GM18951 (cell line): ENCODE measurements around the gene EXD3.
A peak's percentile ranks its signal among the peaks of the same experiment; 100 is the strongest.
"Not testable (repeated sequence)": the region's sequence is repeated elsewhere in the genome, so short reads cannot be mapped to it uniquely, and the experiment has no call there.

Experiments used
- POLR2A ChIP-seq: IDR thresholded peaks from 4 replicates; pipeline ENCODE4 v1.6.1; 2011; ENCODE audit warnings: mild to moderate bottlenecking; ENCODE audit not compliant: insufficient read length, insufficient read depth; ENCODE audit errors: extremely low read depth
- in situ Hi-C: fragments of 300-500 bp; cut with MboI; formaldehyde crosslinking; loops from one replicate; pipeline ENCODE4 v1.12.0; 2022; ENCODE audit warnings: low sequenced_read_pairs, mixed read lengths, inconsistent platforms; ENCODE audit not compliant: unreplicated experiment

The EXD3 gene

GRCh38 chr9:137456061-137456863 lies 33.3 kb upstream of the EXD3 start:
- TF ChIP-seq POLR2A, result no peak
- in situ Hi-C loops, result no loop called here

GRCh38 chr9:137455359-137455991 lies 32.5 kb upstream of the EXD3 start:
- no peak for TF ChIP-seq POLR2A
- in situ Hi-C loops, result no loop called here

- no peak for TF ChIP-seq POLR2A
- in situ Hi-C loops, result no loop called here
Measured at GRCh38 chr9:137454597-137455358, 31.8 kb upstream of the EXD3 start.

GRCh38 chr9:137454145-137454596 lies 31.2 kb upstream of the EXD3 start:
- peak; percentile 39 for TF ChIP-seq POLR2A
- in situ Hi-C loops, result no loop called here

- in situ Hi-C loops, result no loop called here
- TF ChIP-seq POLR2A, result no peak
Measured at GRCh38 chr9:137453643-137454081, 30.7 kb upstream of the EXD3 start.

GRCh38 chr9:137452761-137453642 lies 30.0 kb upstream of the EXD3 start:
- TF ChIP-seq POLR2A, result no peak
- in situ Hi-C loops, result no loop called here

- TF ChIP-seq POLR2A, result no peak
- in situ Hi-C loops, result no loop called here
Measured at GRCh38 chr9:137452006-137452760, 29.2 kb upstream of the EXD3 start.

- in situ Hi-C loops, result not testable (repeated sequence)
Measured at GRCh38 chr9:137451264-137452005, 28.5 kb upstream of the EXD3 start.

- in situ Hi-C loops, result not testable (repeated sequence)
Measured at GRCh38 chr9:137450539-137451222, 27.7 kb upstream of the EXD3 start.

- in situ Hi-C loops, result no loop called here
- TF ChIP-seq POLR2A, result no peak
Measured at GRCh38 chr9:137449931-137450538, 27.1 kb upstream of the EXD3 start.

GRCh38 chr9:137449081-137449844 lies 26.3 kb upstream of the EXD3 start:
- in situ Hi-C loops, result no loop called here
- TF ChIP-seq POLR2A, result no peak
